Activated CD8-positive, alpha-beta T cell treated with anti-CD3 and anti-CD28 coated beads, Interleukin-2, amount 10 ng/mL, durations not matched to agents 7 days and 5 days (primary cell): ENCODE results near the gene TK2. TPM values are rescaled to one million over a fixed set of nuclear protein-coding genes. Genes with fewer than 3 reads are reported as not detected.
"Not testable (repeated sequence)": the region's sequence is repeated elsewhere in the genome, so short reads cannot be mapped to it uniquely, and the experiment has no call there.

ENCODE experiments used
- ATAC-seq: fragments of 150-1000 bp; cut with Tn5 transposase; one replicate; pipeline ENCODE4 v1.10.0; 2021; ENCODE audit warnings: moderate library complexity
- CTCF ChIA-PET: fragments of 350-600 bp; sonication (Branson Sonifier 250); formaldehyde crosslinking; loops from one replicate; lab custom pipeline; 2021; ENCODE audit warnings: antibody characterized with exemption; lab: Charles Lee
- POLR2A ChIA-PET: fragments of 350-600 bp; sonication (Branson Sonifier 250); formaldehyde crosslinking; loops from one replicate; lab custom pipeline; 2021; ENCODE audit warnings: antibody characterized with exemption; lab: Charles Lee
- DNase-seq: peaks from one replicate; pipeline ENCODE4 v3.0.0-alpha.2; 2020
- H3K27ac Mint-ChIP-seq: one replicate; pipeline ENCODE4 v1.8.0; 2021; ENCODE audit warnings: mild to moderate bottlenecking, mixed read lengths
- H3K27me3 Mint-ChIP-seq: one replicate; pipeline ENCODE4 v1.8.0; 2021; ENCODE audit warnings: low read depth, mixed read lengths
- H3K36me3 Mint-ChIP-seq: one replicate; pipeline ENCODE4 v1.8.0; 2021; ENCODE audit warnings: low read depth, mixed read lengths
- H3K4me1 Mint-ChIP-seq: one replicate; pipeline ENCODE4 v1.8.0; 2021; ENCODE audit warnings: low read depth, mixed read lengths
- H3K4me3 Mint-ChIP-seq: one replicate; pipeline ENCODE4 v1.8.0; 2021; ENCODE audit warnings: mild to moderate bottlenecking, mixed read lengths
- H3K9me3 Mint-ChIP-seq: one replicate; pipeline ENCODE4 v1.8.0; 2022; ENCODE audit warnings: mixed read lengths; ENCODE audit not compliant: insufficient read depth
- total RNA-seq, 2 experiments: library from RNA; stranded (reverse); gene quantifications; one replicate each; pipeline ENCODE4 v1.2.3, GENCODE V29; 2021

Gene TK2
- total RNA-seq, 2 experiments from 2014 or later = 5.7 to 6.4 TPM

DNA sequence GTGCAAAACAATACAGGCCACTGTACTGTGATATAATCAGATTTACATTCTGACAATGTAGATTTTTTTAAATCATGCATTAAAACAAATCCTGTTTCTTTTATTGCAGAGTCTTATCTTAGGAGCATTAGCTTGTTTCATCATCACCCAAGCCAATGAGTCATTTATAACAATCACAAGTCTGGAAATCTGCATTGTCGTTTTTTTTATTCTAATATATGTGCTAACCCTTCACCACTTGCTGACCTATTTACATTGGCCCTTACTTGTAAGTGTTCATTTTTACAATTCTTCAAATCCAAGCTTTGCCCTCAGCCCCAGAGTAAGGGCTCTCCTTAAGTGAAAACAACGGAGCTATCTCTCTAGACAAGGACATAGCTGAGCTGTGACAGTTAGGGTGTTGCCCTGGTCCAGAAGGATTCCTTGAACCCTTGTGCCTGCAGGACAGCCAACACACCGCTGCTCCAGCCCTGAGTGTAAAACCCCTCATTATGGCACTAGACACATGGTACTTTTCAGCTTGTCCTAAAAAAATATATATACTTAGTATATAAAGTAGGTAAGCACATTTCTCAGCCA lies 20.0 kb upstream of the TK2 start:
- ATAC-seq = no peak
- Mint-ChIP-seq H3K4me1 (peaks cover 20% of the 10 kb centered on the region), H3K27me3 (no peaks in the 10 kb centered on the region), H3K27ac (no peak overlapping the region), H3K9me3 (no peaks in the 10 kb centered on the region), H3K4me3 (no peak overlapping the region), H3K36me3 (peaks cover 50% of the 10 kb centered on the region)
- CTCF ChIA-PET = interaction anchor here (0.7 to 1.5 kb wide), 4 partner anchors 8 to 93 kb away, joined by 3 read pairs; partner anchors contain the start of gene CKLF
- DNase-seq = no peak
- POLR2A ChIA-PET = interaction anchor here (1.2 kb wide), 1 partner anchor 17 kb away, joined by 4 read pairs; the partner anchor contains the start of gene CKLF

DNA sequence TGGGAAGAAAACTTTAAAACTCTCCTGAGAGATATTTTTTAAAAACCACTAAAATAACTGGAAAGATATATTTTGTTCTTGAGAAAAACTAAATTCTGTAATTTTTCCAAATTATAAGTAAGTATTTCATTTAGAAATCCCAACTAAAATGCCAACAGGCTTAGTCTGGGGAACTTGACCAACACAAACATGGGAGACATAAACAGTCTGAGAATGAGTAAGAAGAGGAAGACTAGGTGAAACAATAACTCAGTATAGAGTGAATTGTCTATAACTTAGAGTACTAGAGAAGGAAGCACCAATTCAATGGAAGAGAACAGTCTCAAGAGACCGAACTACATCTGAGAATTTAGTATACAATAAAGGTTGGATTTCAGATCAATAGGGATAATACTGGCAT lies 19.2 kb upstream of the TK2 start:
- ChIA-PET POLR2A (no interaction called here), CTCF (interaction anchor here (0.8 to 1.5 kb wide), 2 partner anchors 13 to 93 kb away, joined by 3 read pairs; no protein-coding TSS in a partner anchor)
- no peak overlapping the region for H3K4me3 Mint-ChIP-seq
- H3K27ac Mint-ChIP-seq = no peak overlapping the region
- H3K4me1 Mint-ChIP-seq = peaks cover 23% of the 10 kb centered on the region
- H3K36me3 Mint-ChIP-seq = peaks cover 52% of the 10 kb centered on the region
- no peak for ATAC-seq
- H3K9me3 Mint-ChIP-seq = no peaks in the 10 kb centered on the region
- DNase-seq = no peak
- no peaks in the 10 kb centered on the region for H3K27me3 Mint-ChIP-seq

DNA sequence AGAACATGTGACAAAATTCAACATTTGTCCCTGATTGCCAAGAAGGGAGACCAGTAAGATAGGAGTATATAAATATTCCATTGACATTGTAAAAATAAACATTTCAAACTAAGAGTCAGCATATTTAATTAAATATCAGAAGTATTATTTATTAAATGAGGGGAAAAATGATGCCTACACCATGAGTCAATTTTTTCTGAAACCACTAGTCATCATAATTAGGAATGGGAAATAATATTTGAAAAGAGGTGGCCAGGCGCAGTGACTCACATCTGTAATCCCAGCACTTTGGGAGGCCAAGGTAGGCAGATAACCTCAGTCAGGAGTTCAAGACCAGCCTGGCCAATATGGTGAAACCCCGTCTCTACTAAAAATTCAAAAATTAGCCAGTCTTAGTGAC lies 18.4 kb upstream of the TK2 start:
- H3K27me3 Mint-ChIP-seq = no peaks in the 10 kb centered on the region
- no peaks in the 10 kb centered on the region for H3K9me3 Mint-ChIP-seq
- POLR2A ChIA-PET = no interaction called here
- no peak overlapping the region for H3K4me3 Mint-ChIP-seq
- CTCF ChIA-PET = interaction anchor here (0.8 kb wide), 1 partner anchor 14 kb away, joined by 3 read pairs; no protein-coding TSS in a partner anchor
- no peak overlapping the region for H3K27ac Mint-ChIP-seq
- DNase-seq = no peak
- H3K36me3 Mint-ChIP-seq = peaks cover 58% of the 10 kb centered on the region
- peaks cover 28% of the 10 kb centered on the region for H3K4me1 Mint-ChIP-seq
- ATAC-seq = no peak

DNA sequence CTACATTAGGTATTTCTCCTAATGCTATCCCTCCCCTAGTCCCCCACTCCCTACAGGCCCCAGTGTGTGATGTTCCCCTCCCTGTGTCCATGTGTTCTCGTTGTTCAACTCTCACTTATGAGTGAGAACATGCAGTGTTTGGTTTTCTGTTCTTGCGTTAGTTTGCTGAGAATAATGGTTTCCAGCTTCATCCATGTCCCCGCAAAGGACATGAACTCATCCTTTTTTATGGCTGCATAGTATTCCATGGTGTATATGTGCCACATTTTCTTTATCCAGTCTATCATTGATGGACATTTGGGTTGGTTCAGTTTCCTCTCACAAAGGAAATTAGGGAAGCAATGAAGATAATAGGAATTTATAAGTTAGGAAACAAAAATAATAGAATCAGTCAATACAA lies 17.3 kb upstream of the TK2 start:
- CTCF ChIA-PET, DNase-seq: not testable (repeated sequence)

DNA sequence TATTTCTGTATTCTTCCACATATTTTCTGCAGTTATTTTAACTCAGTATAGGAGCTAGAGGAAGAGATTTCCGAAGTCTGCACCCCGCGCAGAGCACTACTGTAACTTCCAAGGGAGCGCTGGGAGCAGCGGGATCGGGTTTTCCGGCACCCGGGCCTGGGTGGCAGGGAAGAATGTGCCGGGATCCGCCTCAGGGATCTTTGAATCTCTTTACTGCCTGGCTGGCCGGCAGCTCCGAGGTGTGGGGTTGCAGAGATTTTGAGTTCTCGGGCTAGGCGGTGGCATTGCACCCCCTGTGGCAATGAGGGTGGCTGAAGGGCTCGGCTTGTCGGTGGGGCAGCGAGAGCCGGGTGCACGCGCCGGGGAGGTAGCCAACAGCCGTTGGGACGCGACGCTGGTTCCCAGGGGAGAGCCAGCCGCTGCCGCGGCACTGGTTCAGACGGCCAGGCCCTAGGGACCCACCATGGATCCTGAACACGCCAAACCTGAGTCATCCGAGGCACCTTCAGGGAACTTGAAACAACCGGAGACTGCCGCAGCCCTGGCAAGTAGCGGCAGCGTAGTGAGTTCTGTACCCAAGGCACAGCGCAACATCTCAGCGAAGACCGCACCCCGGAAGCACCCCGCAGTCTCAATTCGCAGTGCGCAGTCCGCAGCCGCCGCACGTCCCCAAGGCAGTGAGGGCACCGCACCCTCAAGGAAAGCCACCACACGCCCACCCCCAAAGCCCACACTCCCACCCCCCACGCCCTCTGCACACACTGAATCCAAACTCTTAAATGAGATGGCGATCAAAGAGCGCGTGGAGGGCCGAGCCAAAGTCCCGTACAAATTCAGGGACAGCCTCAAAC lies 16.4 kb upstream of the TK2 start, which contains the start of gene CMTM1:
CMTM1 (plus strand) TSS at position 389 of the 851 bp plus-strand sequence; CDS start at position 464, 75 bp downstream.
- H3K27me3 Mint-ChIP-seq = no peaks in the 10 kb centered on the region
- H3K27ac Mint-ChIP-seq = no peak within 1 kb of the TSS
- H3K4me3 Mint-ChIP-seq = no peak within 1 kb of the TSS
- peaks cover 66% of the 10 kb centered on the region for H3K36me3 Mint-ChIP-seq
- no peaks in the 10 kb centered on the region for H3K9me3 Mint-ChIP-seq
- CTCF ChIA-PET = interaction anchor here (0.8 to 1.0 kb wide), 2 partner anchors 14 to 17 kb away, joined by 3 read pairs; partner anchors contain the start of gene CKLF
- ATAC-seq = no peak
- peaks cover 38% of the 10 kb centered on the region for H3K4me1 Mint-ChIP-seq
- no peak for DNase-seq
- POLR2A ChIA-PET = no interaction called here

More for the DNA sequence above, 17.3 kb upstream of the TK2 start:
- ATAC-seq, POLR2A ChIA-PET, H3K4me3 Mint-ChIP-seq, H3K27ac Mint-ChIP-seq, H3K9me3 Mint-ChIP-seq, H3K27me3 Mint-ChIP-seq: not testable (repeated sequence)
- Mint-ChIP-seq H3K4me1 (peaks cover 37% of the 10 kb centered on the region), H3K36me3 (peaks cover 65% of the 10 kb centered on the region)

DNA sequence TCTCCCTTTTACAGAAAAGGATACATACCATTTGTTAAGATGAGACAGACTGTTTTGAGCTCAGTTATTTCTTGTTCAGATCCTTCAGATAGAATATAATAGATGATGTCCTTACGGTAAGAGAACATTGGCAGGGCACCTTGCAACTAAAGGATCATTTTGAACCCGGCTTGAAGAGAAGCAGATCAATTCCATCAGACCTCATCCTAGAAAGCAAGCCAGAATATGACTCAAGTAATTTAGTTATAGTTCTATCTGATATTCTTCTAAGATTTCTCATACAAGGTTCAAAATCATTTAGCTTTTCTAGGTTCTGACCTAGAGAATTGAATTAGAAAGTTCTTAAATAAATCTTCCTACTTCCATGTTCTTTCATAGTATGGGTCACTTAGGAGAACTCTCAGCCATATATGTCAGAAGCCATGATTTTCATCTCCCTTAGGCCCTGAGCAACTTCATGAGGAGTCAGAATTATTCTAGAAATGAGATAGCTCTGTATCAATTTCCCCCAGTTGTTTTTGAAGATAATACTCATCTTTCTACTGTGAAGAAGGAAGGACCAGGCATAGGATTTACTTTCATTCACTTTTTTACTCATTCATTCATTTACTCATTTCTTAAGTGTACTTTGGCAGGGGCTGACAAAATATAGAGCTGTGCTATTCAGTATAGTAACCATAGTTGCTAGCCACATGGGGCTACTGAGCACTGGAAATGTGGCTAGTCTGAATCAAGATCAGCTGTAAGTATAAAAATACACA lies 13.8 kb upstream of the TK2 start:
- Mint-ChIP-seq H3K4me1 (peaks cover 57% of the 10 kb centered on the region), H3K27ac (no peak overlapping the region), H3K9me3 (no peaks in the 10 kb centered on the region), H3K36me3 (peaks cover 76% of the 10 kb centered on the region), H3K27me3 (no peaks in the 10 kb centered on the region), H3K4me3 (no peak overlapping the region)
- CTCF ChIA-PET = interaction anchor here (0.6 to 4.5 kb wide), 27 partner anchors 8 to 304 kb away, joined by 3 to 48 read pairs (median 5); partner anchors contain the start of genes CKLF, CMTM2, DYNC1LI2 and NAE1
- POLR2A ChIA-PET = interaction anchor here (1.1 to 4.0 kb wide), 3 partner anchors 12 to 40 kb away, joined by 3 to 24 read pairs (median 13); partner anchors contain the start of genes CKLF and CMTM3
- no peak for DNase-seq
- ATAC-seq = no peak

DNA sequence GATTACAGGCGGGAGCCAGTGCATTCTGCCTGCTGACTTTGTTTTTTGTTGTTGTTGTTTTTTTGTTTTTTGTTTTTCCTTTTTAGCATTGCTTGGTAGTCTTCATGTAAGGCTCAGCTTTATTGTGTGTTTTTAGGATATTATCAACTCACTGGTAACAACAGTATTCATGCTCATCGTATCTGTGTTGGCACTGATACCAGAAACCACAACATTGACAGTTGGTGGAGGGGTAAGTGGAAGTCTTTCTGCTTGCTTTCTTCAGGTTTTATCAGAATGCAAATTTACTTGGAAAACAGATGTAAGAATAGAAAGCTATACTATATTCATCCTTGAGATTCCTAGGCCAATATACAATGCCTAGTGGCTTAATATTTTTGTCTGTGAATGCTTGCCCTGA lies 13.1 kb upstream of the TK2 start:
- CTCF ChIA-PET = interaction anchor here (0.8 to 4.5 kb wide), 26 partner anchors 7 to 305 kb away, joined by 3 to 48 read pairs (median 7); partner anchors contain the start of genes CKLF, CMTM2, NAE1 and TK2
- H3K36me3 Mint-ChIP-seq = peaks cover 83% of the 10 kb centered on the region

DNA sequence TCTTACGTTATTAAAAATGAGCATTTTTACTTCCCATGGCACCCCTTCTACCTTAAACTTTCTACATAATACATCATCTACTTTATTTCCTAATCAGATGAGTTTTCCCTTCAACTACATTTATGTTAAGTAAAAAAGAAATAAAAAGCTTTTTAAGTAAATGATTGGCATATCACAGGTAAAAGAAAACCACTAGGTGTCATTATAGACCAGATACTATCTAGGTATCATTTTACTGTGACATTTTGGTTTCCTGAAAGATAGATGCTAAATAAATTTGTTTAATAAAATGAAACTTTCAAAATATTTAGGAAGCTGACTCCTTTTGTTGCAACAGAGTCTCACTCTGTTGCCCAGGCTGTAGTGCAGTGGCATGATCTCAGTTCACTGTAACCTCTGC lies 12.5 kb upstream of the TK2 start:
- Mint-ChIP-seq H3K36me3 (peaks cover 81% of the 10 kb centered on the region), H3K4me1 (peaks cover 65% of the 10 kb centered on the region), H3K27me3 (no peaks in the 10 kb centered on the region), H3K27ac (no peak overlapping the region), H3K4me3 (no peak overlapping the region), H3K9me3 (no peaks in the 10 kb centered on the region)
- ATAC-seq (no peak), DNase-seq (no peak)
- ChIA-PET POLR2A (interaction anchor here (1.3 to 4.0 kb wide), 3 partner anchors 9 to 42 kb away, joined by 3 to 24 read pairs (median 13); partner anchors contain the start of genes CKLF and CMTM3), CTCF (interaction anchor here (0.8 to 4.5 kb wide), 23 partner anchors 8 to 306 kb away, joined by 3 to 48 read pairs (median 9); partner anchors contain the start of genes CKLF, CMTM2, NAE1 and TK2)

More for the DNA sequence above, 13.1 kb upstream of the TK2 start:
- H3K4me1 Mint-ChIP-seq = peaks cover 64% of the 10 kb centered on the region
- H3K27ac Mint-ChIP-seq = peak overlapping the region; percentile 50
- no peaks in the 10 kb centered on the region for H3K9me3 Mint-ChIP-seq
- no peaks in the 10 kb centered on the region for H3K27me3 Mint-ChIP-seq
- POLR2A ChIA-PET = interaction anchor here (1.3 to 4.0 kb wide), 3 partner anchors 9 to 41 kb away, joined by 3 to 24 read pairs (median 13); partner anchors contain the start of genes CKLF and CMTM3
- ATAC-seq = no peak
- no peak overlapping the region for H3K4me3 Mint-ChIP-seq
- no peak for DNase-seq

DNA sequence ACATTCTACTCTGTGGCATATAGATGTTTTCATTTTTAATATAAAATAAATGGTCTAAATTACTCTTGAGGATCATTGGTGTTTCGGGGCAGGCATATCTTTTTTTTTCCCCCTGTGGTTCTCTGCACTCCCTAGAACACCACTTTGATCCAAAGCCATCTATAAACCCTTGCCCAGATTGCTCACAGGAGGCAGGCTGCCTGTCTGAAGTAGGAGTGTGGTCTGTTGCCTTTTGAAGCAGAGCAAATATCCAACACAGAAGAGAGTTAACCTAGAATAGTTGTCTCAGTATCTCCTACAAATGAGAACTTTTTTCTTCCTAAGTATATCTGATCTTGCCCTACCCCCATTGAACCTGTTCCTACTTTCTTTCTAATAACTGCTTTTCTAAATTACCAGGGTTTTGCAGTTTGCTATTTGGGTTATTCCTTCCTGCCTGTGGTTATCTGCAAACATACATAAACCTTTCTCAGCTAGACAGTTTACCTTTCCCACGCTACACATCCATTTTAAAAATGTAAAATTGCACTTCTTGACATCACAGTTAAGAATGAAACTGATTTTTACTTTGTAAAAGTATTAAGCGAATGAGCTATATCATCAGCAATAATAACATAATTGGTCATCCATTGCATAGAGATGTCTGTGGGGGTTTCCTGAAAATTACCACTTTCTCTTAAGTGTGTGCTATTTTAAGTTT lies 11.6 kb upstream of the TK2 start:
- Mint-ChIP-seq H3K36me3 (peaks cover 75% of the 10 kb centered on the region), H3K4me1 (peaks cover 66% of the 10 kb centered on the region), H3K27ac (peak overlapping the region; percentile 72), H3K9me3 (no peaks in the 10 kb centered on the region), H3K27me3 (no peaks in the 10 kb centered on the region), H3K4me3 (peak overlapping the region; percentile 31)
- DNase-seq (no peak), ATAC-seq (no peak)
- ChIA-PET CTCF (interaction anchor here (0.9 to 4.5 kb wide), 18 partner anchors 9 to 307 kb away, joined by 3 to 48 read pairs (median 12); partner anchors contain the start of genes CKLF, NAE1 and TK2), POLR2A (interaction anchor here (0.6 to 4.0 kb wide), 3 partner anchors 10 to 134 kb away, joined by 3 to 24 read pairs (median 4); partner anchors contain the start of gene CKLF)

DNA sequence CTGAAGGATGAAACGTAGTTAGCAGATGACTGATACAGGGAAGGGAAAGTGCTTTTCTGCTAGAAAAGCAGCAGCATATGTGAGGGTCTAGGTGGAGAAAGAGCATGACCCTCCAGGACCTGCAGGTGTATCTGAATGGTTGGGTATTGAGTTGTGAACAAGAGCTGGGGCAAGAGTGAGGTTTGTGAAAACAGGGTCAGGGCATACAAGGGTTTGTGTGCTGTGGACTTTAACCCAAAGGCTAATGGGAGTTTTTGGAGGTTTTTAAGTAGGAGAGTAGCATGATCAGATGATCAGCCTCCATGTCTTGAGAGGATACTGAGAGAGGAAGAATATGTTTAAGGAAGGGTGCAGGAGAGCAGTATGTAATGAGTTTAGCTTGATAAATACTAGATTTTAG lies 10.2 kb upstream of the TK2 start:
- Mint-ChIP-seq H3K4me1 (peaks cover 80% of the 10 kb centered on the region), H3K9me3 (no peaks in the 10 kb centered on the region), H3K36me3 (peaks cover 74% of the 10 kb centered on the region), H3K27ac (peak overlapping the region; percentile 18), H3K4me3 (no peak overlapping the region), H3K27me3 (no peaks in the 10 kb centered on the region)
- ChIA-PET POLR2A (no interaction called here), CTCF (interaction anchor here (0.6 to 2.2 kb wide), 8 partner anchors 9 to 187 kb away, joined by 3 to 11 read pairs (median 4); no protein-coding TSS in a partner anchor)
- ATAC-seq (no peak), DNase-seq (no peak)
